ENCODE results near the gene NKX6-2. TPM values are rescaled to one million over a fixed set of nuclear protein-coding genes. Genes with fewer than 3 reads are reported as not detected.
"Not testable (repeated sequence)": the region's sequence is repeated elsewhere in the genome, so short reads cannot be mapped to it uniquely, and the experiment has no call there.

NKX6-2 gene
- total RNA-seq, 1 donor from 2014 or later, result not detected

- DNase-seq (no peak), ATAC-seq (no peak)
- Histone ChIP-seq H3K27me3 (ENCODE audit: low read depth) (no peaks in the 10 kb centered on the region), H3K27ac (no peak overlapping the region), H3K4me3 (no peak overlapping the region), H3K4me1 (no peaks in the 10 kb centered on the region), H3K9me3 (no peaks in the 10 kb centered on the region), H3K36me3 (peaks cover 23% of the 10 kb centered on the region)
- no peak for TF ChIP-seq CTCF (IDR thresholded peaks at IDR 0.05)
- intact Hi-C loops (cut with DNase I), result no loop called here
Measured at GRCh38 chr10:132774181-132774901, 11.6 kb downstream of the NKX6-2 start.

- H3K9me3 ChIP-seq; H3K27me3 ChIP-seq (ENCODE audit: low read depth); H3K4me1 ChIP-seq; H3K27ac ChIP-seq; H3K4me3 ChIP-seq; intact Hi-C loops (cut with DNase I); DNase-seq; ATAC-seq: not testable (repeated sequence)
- H3K36me3 ChIP-seq, result peaks cover 23% of the 10 kb centered on the region
Measured at GRCh38 chr10:132772816-132773215, 13.1 kb downstream of the NKX6-2 start.

DNA sequence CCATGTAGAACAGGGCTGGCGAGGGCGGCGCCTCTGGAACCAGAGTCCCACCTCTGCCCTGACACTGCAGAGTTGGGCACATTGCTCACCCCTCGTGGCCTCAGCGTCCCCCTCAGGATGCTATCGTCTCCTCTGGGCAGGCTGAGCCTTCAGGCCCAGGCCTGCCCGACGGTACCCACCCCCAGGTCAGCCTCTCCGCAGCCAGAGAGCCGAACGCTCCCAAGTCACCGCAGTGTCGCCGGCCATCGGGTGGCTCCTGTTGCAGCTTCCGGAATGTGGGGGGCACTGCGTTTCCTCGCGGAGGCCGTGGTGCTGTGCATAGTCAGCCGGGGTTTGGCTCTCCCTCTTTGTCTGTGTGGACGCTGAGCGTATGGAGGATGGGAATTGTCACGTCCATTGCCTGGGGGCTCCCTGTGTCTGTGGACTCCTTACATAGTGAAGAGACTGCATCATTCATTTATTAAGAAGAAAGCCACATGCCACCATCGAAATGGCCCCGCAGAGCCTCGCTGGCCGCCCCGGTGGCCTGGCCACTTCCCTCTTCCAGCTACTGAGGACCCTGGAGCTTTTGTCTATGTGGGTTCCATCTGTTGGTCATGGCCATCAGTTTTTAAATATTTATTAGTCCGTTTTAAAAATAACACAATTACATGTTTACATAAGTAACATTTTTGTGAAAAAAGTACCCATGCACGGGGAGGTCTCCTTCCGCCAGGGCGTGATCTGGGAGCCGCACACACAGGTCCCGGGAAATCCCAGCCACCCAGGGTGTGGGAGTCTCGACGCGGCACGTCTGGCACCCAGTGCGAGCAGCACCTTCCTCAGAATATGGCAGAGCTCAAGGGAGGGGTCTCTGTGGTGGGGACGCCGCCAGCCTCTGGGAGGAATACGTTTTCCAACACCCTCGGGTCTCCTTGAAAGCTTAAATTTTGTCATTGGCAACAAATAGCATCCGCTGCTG, 15.6 kb downstream of the NKX6-2 start:
- intact Hi-C loops (cut with DNase I), result no loop called here
- TF ChIP-seq CTCF (IDR thresholded peaks at IDR 0.05), result no peak
- no peak overlapping the region for H3K27ac ChIP-seq
- no peaks in the 10 kb centered on the region for H3K4me1 ChIP-seq
- DNase-seq (no peak), ATAC-seq (no peak)
- H3K36me3 ChIP-seq, result peaks cover 23% of the 10 kb centered on the region
- no peaks in the 10 kb centered on the region for H3K27me3 ChIP-seq (ENCODE audit: low read depth)
- H3K9me3 ChIP-seq, result no peaks in the 10 kb centered on the region
- no peak overlapping the region for H3K4me3 ChIP-seq

DNA sequence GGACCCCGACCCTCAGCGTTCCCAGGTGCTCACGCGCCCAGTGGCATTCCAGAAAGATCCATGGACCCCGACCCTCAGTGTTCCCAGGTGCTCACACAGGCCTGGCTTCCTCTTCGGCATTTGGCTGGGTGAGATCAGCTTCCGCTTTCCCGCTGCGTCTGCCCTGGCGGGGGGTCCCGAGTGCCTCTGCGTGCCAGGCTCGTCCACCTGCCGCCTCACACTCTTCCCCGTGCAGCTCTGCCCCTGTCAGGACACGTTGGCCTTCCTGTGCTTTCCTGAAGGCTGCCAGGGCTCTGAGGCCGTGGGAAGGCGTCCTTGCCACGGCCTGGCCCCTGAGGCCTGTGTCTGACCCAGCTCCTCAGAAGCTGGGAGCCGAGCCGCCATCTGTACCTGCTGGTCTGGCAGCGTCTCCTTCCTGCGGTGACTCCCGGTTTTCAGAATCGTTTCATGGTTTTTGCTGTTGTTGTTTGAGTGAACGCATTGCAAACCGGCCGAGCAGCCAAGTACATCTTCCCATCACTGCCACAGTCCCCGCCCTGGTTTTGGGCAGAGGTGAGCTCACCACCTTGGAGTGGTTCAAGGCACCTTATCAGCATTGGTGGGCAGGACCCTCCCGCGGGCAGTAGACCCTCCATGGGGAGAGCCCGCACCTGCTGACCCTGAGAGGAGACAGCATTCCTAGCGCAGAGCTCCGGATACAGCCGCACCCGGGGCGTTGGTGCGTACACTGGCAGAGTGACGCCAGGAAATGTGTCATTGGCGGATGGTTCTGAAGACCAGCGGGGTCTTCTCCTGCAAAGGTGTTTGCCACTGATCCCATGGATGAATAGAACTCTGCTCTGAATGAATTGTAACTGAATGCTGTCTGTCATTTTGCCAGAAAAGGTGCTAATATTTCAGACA, 17.4 kb downstream of the NKX6-2 start:
- no peak for DNase-seq
- H3K4me1 ChIP-seq, result no peaks in the 10 kb centered on the region
- peaks cover 26% of the 10 kb centered on the region for H3K36me3 ChIP-seq
- no peak for ATAC-seq
- intact Hi-C loops (cut with DNase I), result no loop called here
- no peak overlapping the region for H3K27ac ChIP-seq
- H3K27me3 ChIP-seq (ENCODE audit: low read depth), result no peaks in the 10 kb centered on the region
- TF ChIP-seq CTCF (IDR thresholded peaks at IDR 0.05), result no peak
- H3K9me3 ChIP-seq, result no peaks in the 10 kb centered on the region
- no peak overlapping the region for H3K4me3 ChIP-seq

GRCh38 chr10:132766291-132766690, 19.7 kb downstream of the NKX6-2 start:
- Histone ChIP-seq H3K4me3 (no peak overlapping the region), H3K4me1 (no peaks in the 10 kb centered on the region), H3K9me3 (no peaks in the 10 kb centered on the region), H3K27me3 (ENCODE audit: low read depth) (no peaks in the 10 kb centered on the region), H3K36me3 (peaks cover 22% of the 10 kb centered on the region), H3K27ac (no peak overlapping the region)
- intact Hi-C loops (cut with DNase I), result no loop called here
- DNase-seq (no peak), ATAC-seq (no peak)
- TF ChIP-seq CTCF (IDR thresholded peaks at IDR 0.05), result no peak

All from lower lobe of right lung (tissue), 2 donors.